HEK293 (cell line): ENCODE measurements around the gene ZNF70.

Experiments
- CTCF ChIA-PET: fragments of 350-600 bp; formaldehyde crosslinking; extraction: SDS; loops from one replicate; lab custom pipeline; 2021; ENCODE audit warnings: antibody characterized with exemption; lab: Yijun Ruan, JAX
- POLR2A ChIA-PET: fragments of 300-600 bp; formaldehyde crosslinking; extraction: SDS; loops from one replicate; lab custom pipeline; 2020; ENCODE audit warnings: antibody characterized with exemption, inconsistent platforms; lab: Yijun Ruan, JAX
- H3K27ac ChIP-seq: fragments of 200-500 bp; sonication (Bioruptor generic); 2 replicates; pipeline ENCODE4 v1.5.1; 2014; ENCODE audit warnings: low read depth, low read length, control low read depth, inconsistent platforms; ENCODE audit errors: extremely low read depth
- H3K36me3 ChIP-seq, 2 experiments: fragments of 200-500 bp in 1 of 2; sonication (Bioruptor generic) in 1 of 2; 1 replicate in 1 of 2; 2 replicates in 1 of 2; pipeline ENCODE4 v1.5.1; 2014 to 2017; ENCODE audit warnings: inconsistent platforms in 2 of 2, low read length in 2 of 2; ENCODE audit not compliant: control insufficient read depth in 2 of 2, insufficient read depth in 1 of 2
- H3K4me1 ChIP-seq: fragments of 200-500 bp; sonication (Bioruptor generic); 2 replicates; pipeline ENCODE4 v1.5.1; 2014; ENCODE audit warnings: mild to moderate bottlenecking, low read length, inconsistent platforms; ENCODE audit not compliant: control insufficient read depth, insufficient read depth
- H3K4me3 ChIP-seq: 2 replicates; pipeline ENCODE4 v1.5.1; 2011; ENCODE audit warnings: low read depth, mild to moderate bottlenecking, control low read depth, low read length, moderate library complexity
- H3K9me3 ChIP-seq: fragments of 200-500 bp; sonication (Bioruptor generic); 2 replicates; pipeline ENCODE4 v1.5.1; 2014; ENCODE audit warnings: low read depth, low read length, inconsistent platforms; ENCODE audit not compliant: control insufficient read depth, insufficient read depth
- CTCF ChIP-seq: fragments of 450-650 bp; formaldehyde crosslinking; IDR thresholded peaks from 2 replicates; pipeline ENCODE4 v1.5.1; 2016; ENCODE audit warnings: missing biosample characterization, missing genetic modification characterization
- INSM2 ChIP-seq: fragments of 450-650 bp; formaldehyde crosslinking; IDR thresholded peaks from 2 replicates; pipeline ENCODE4 v1.5.1; 2016; ENCODE audit warnings: missing biosample characterization, missing genetic modification characterization
- KLF17 ChIP-seq: fragments of 450-650 bp; formaldehyde crosslinking; IDR thresholded peaks from 2 replicates; pipeline ENCODE4 v1.5.1; 2016; ENCODE audit warnings: missing biosample characterization, missing genetic modification characterization
- KLF7 ChIP-seq: fragments of 450-650 bp; formaldehyde crosslinking; IDR thresholded peaks from 2 replicates; pipeline ENCODE4 v1.5.1; 2016; ENCODE audit warnings: missing biosample characterization, missing genetic modification characterization, borderline replicate concordance
- WT1 ChIP-seq: fragments of 450-650 bp; formaldehyde crosslinking; IDR thresholded peaks from 2 replicates; pipeline ENCODE4 v1.5.1; 2016; ENCODE audit warnings: missing biosample characterization, missing genetic modification characterization
- ZBTB44 ChIP-seq: fragments of 450-650 bp; IDR thresholded peaks from 2 replicates; pipeline ENCODE4 v1.5.1; 2018; ENCODE audit warnings: missing biosample characterization, mild to moderate bottlenecking, missing genetic modification characterization
- ZBTB48 ChIP-seq: fragments of 450-650 bp; formaldehyde crosslinking; IDR thresholded peaks from 2 replicates; pipeline ENCODE4 v1.5.1; 2016; ENCODE audit warnings: missing biosample characterization, missing genetic modification characterization
- ZBTB7A ChIP-seq: fragments of 450-650 bp; formaldehyde crosslinking; IDR thresholded peaks from 2 replicates; pipeline ENCODE4 v1.5.1; 2016; ENCODE audit warnings: low read depth, missing biosample characterization, missing genetic modification characterization
- ZFP37 ChIP-seq: fragments of 450-650 bp; formaldehyde crosslinking; IDR thresholded peaks from 2 replicates; pipeline ENCODE4 v1.5.1; 2016; ENCODE audit warnings: missing biosample characterization, missing genetic modification characterization
- ZNF114 ChIP-seq: fragments of 450-650 bp; formaldehyde crosslinking; IDR thresholded peaks from 2 replicates; pipeline ENCODE4 v1.5.0; 2017; ENCODE audit warnings: missing biosample characterization, missing genetic modification characterization
- ZNF266 ChIP-seq: fragments of 450-650 bp; formaldehyde crosslinking; IDR thresholded peaks from 2 replicates; pipeline ENCODE4 v1.5.1; 2016; ENCODE audit warnings: missing biosample characterization, missing genetic modification characterization, low read depth
- ZNF324 ChIP-seq: fragments of 450-650 bp; formaldehyde crosslinking; IDR thresholded peaks from 2 replicates; pipeline ENCODE4 v1.5.1; 2016; ENCODE audit warnings: missing biosample characterization, missing genetic modification characterization
- ZNF394 ChIP-seq: fragments of 450-650 bp; formaldehyde crosslinking; IDR thresholded peaks from 2 replicates; pipeline ENCODE4 v1.5.1; 2016; ENCODE audit warnings: missing biosample characterization, missing genetic modification characterization, mild to moderate bottlenecking, moderate library complexity, borderline replicate concordance
- ZNF449 ChIP-seq: fragments of 450-650 bp; formaldehyde crosslinking; IDR thresholded peaks from 2 replicates; pipeline ENCODE4 v1.5.1; 2017; ENCODE audit warnings: missing biosample characterization, mild to moderate bottlenecking, missing genetic modification characterization, moderate library complexity
- ZNF585B ChIP-seq: fragments of 450-650 bp; formaldehyde crosslinking; IDR thresholded peaks from 2 replicates; pipeline ENCODE4 v1.5.1; 2016; ENCODE audit warnings: missing biosample characterization, missing genetic modification characterization
- ZNF629 ChIP-seq: fragments of 450-650 bp; formaldehyde crosslinking; IDR thresholded peaks from 2 replicates; pipeline ENCODE4 v1.5.1; 2017; ENCODE audit warnings: missing biosample characterization, missing genetic modification characterization
- ZNF785 ChIP-seq: fragments of 450-650 bp; formaldehyde crosslinking; IDR thresholded peaks from 2 replicates; pipeline ENCODE4 v1.5.1; 2016; ENCODE audit warnings: missing biosample characterization, missing genetic modification characterization
- ZNF792 ChIP-seq: fragments of 450-650 bp; formaldehyde crosslinking; IDR thresholded peaks from 2 replicates; pipeline ENCODE4 v1.5.1; 2016; ENCODE audit warnings: missing biosample characterization, missing genetic modification characterization
- ZNF837 ChIP-seq: fragments of 450-650 bp; formaldehyde crosslinking; IDR thresholded peaks from 2 replicates; pipeline ENCODE4 v1.5.1; 2016; ENCODE audit warnings: missing biosample characterization, missing genetic modification characterization

Gene ZNF70

GRCh38 chr22:23713696-23714595 is 37.0 kb downstream of the ZNF70 start:
- no peaks in the 10 kb centered on the region for H3K4me1 ChIP-seq
- H3K27ac ChIP-seq, result no peak overlapping the region
- peaks cover 31 to 62% of the 10 kb centered on the region in 2 experiments for H3K36me3 ChIP-seq
- H3K9me3 ChIP-seq, result no peaks in the 10 kb centered on the region
- no peak overlapping the region for H3K4me3 ChIP-seq
- CTCF ChIA-PET, result interaction anchor here (1.0 kb wide), 1 partner anchor 136 kb away, joined by 4 read pairs; no protein-coding TSS in a partner anchor
- POLR2A ChIA-PET, result interaction anchor here (1.5 kb wide), 1 partner anchor 143 kb away, joined by 5 read pairs; the partner anchor contains the start of gene SLC2A11
- TF ChIP-seq ZBTB48 (tag by site-specific recombination), result no peak
- TF ChIP-seq CTCF (tag by site-specific recombination), result no peak
- TF ChIP-seq ZNF585B (tag by site-specific recombination), result no peak
- TF ChIP-seq ZBTB7A (tag by site-specific recombination), result no peak
- no peak for TF ChIP-seq ZNF629 (tag by site-specific recombination)
- no peak for TF ChIP-seq INSM2
- TF ChIP-seq ZNF792 (tag by site-specific recombination), result no peak
- no peak for TF ChIP-seq ZNF324 (tag by site-specific recombination)
- TF ChIP-seq ZFP37 (tag by site-specific recombination), result no peak
- no peak for TF ChIP-seq ZNF114 (tag by site-specific recombination)
- no peak for TF ChIP-seq ZNF449 (tag by site-specific recombination)
- TF ChIP-seq KLF7 (tag by site-specific recombination), result no peak
- TF ChIP-seq ZNF266 (tag by site-specific recombination), result no peak
- no peak for TF ChIP-seq ZBTB44
- TF ChIP-seq, all 188 proteins: peak for 0

GRCh38 chr22:23712256-23712655 is 38.7 kb downstream of the ZNF70 start:
- no peaks in the 10 kb centered on the region for H3K9me3 ChIP-seq
- no peaks in the 10 kb centered on the region for H3K4me1 ChIP-seq
- no peak for TF ChIP-seq ZNF837 (tag by site-specific recombination)
- TF ChIP-seq ZNF394 (tag by site-specific recombination), result no peak
- 0 out of 2 replicates have a peak, but pooled peaks have one; percentile 19 for TF ChIP-seq WT1
- TF ChIP-seq ZNF785 (tag by site-specific recombination), result no peak
- peak; percentile 61; the same call in 1 of the 2 replicates for TF ChIP-seq KLF17 (tag by site-specific recombination)
- ChIA-PET CTCF (no interaction called here), POLR2A (no interaction called here)
- peaks cover 46 to 78% of the 10 kb centered on the region in 2 experiments for H3K36me3 ChIP-seq
- H3K4me3 ChIP-seq, result no peak overlapping the region
- H3K27ac ChIP-seq, result no peak overlapping the region
